ENCODE results near the gene SDF4. TPM values are rescaled to one million over a fixed set of nuclear protein-coding genes. Genes with fewer than 3 reads are reported as not detected.
A peak's percentile ranks its signal among the peaks of the same experiment; 100 is the strongest.

Gene SDF4
- total and polyA plus RNA-seq, 2 of the 13 experiments (the other 11 are each of a cell fraction or from before 2014, with no cell fraction given): 80.8 to 107 TPM

DNA sequence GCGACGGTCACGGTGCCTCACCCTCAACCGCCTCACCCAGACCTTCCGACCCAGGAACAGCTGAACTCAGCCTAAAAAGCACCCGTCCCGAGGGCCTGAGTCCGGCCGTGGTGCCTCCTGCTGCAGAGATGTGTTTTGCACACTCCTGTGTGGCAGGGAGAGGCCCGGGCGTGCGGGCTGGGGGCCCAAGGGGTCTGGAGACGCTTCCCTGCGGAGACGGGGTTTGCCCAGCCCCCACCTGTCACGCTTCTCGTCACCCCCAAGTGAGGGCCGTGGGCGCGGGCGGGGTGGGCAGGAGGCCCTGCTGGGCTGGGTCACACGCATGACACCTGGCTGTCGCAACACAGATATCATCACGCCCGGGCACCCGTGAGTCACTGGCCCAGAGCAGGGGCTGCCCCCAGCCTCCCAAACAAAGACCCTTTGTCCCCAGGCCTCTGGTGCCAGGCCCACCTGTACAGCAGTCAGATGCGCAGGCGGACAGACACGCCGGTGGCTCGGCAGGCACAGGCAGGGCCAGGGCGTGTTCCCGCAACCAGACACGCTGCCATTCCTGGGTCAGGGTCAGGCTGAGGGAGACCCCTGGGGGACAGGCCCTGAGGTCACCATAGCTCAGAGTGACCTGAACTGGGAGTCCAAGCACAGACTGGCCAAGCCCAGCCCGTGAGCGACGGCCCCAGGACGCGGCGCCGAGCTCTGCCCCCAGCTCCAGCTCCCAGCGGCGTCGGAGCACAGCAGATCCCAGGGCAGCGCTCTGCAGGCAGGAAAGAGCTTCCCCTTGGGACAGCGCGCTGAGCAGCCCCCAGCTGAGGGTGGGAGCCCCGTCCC is 6.3 kb upstream of the SDF4 start (continued):
- TF ChIP-seq, protein P1, sequence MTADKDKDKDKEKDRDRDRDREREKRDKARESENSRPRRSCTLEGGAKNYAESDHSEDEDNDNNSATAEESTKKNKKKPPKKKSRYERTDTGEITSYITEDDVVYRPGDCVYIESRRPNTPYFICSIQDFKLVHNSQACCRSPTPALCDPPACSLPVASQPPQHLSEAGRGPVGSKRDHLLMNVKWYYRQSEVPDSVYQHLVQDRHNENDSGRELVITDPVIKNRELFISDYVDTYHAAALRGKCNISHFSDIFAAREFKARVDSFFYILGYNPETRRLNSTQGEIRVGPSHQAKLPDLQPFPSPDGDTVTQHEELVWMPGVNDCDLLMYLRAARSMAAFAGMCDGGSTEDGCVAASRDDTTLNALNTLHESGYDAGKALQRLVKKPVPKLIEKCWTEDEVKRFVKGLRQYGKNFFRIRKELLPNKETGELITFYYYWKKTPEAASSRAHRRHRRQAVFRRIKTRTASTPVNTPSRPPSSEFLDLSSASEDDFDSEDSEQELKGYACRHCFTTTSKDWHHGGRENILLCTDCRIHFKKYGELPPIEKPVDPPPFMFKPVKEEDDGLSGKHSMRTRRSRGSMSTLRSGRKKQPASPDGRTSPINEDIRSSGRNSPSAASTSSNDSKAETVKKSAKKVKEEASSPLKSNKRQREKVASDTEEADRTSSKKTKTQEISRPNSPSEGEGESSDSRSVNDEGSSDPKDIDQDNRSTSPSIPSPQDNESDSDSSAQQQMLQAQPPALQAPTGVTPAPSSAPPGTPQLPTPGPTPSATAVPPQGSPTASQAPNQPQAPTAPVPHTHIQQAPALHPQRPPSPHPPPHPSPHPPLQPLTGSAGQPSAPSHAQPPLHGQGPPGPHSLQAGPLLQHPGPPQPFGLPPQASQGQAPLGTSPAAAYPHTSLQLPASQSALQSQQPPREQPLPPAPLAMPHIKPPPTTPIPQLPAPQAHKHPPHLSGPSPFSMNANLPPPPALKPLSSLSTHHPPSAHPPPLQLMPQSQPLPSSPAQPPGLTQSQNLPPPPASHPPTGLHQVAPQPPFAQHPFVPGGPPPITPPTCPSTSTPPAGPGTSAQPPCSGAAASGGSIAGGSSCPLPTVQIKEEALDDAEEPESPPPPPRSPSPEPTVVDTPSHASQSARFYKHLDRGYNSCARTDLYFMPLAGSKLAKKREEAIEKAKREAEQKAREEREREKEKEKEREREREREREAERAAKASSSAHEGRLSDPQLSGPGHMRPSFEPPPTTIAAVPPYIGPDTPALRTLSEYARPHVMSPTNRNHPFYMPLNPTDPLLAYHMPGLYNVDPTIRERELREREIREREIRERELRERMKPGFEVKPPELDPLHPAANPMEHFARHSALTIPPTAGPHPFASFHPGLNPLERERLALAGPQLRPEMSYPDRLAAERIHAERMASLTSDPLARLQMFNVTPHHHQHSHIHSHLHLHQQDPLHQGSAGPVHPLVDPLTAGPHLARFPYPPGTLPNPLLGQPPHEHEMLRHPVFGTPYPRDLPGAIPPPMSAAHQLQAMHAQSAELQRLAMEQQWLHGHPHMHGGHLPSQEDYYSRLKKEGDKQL (CRISPR knock-in tag; IDR thresholded peaks at IDR 0.05; ENCODE audit: low read depth): 0 out of 2 replicates have a peak, but pooled peaks have one; percentile 51
- TF ChIP-seq ZNF121 (CRISPR knock-in tag; IDR thresholded peaks at IDR 0.05) (peak; percentile 52; the same call in 1 of the 2 replicates), SMARCC2 (IDR thresholded peaks at IDR 0.05) (no peak), KLF16 (CRISPR knock-in tag; IDR thresholded peaks at IDR 0.05) (no peak), NR2C2 (CRISPR knock-in tag; IDR thresholded peaks at IDR 0.05; ENCODE audit: borderline replicate concordance) (peak; percentile 87), RBAK (CRISPR knock-in tag; IDR thresholded peaks at IDR 0.05) (peak; percentile 70), NFKBIZ (CRISPR knock-in tag; IDR thresholded peaks at IDR 0.05) (peak; percentile 59; the same call in 1 of the 2 replicates), MTA1 (CRISPR knock-in tag; IDR thresholded peaks at IDR 0.05; ENCODE audit: borderline replicate concordance) (peak; percentile 75)
- TF ChIP-seq, protein P2, sequence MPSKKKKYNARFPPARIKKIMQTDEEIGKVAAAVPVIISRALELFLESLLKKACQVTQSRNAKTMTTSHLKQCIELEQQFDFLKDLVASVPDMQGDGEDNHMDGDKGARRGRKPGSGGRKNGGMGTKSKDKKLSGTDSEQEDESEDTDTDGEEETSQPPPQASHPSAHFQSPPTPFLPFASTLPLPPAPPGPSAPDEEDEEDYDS (CRISPR knock-in tag; IDR thresholded peaks at IDR 0.05): peak; percentile 60; the same call in 1 of the 2 replicates
- TF ChIP-seq, protein P3, sequence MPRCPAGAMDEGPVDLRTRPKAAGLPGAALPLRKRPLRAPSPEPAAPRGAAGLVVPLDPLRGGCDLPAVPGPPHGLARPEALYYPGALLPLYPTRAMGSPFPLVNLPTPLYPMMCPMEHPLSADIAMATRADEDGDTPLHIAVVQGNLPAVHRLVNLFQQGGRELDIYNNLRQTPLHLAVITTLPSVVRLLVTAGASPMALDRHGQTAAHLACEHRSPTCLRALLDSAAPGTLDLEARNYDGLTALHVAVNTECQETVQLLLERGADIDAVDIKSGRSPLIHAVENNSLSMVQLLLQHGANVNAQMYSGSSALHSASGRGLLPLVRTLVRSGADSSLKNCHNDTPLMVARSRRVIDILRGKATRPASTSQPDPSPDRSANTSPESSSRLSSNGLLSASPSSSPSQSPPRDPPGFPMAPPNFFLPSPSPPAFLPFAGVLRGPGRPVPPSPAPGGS (CRISPR knock-in tag; IDR thresholded peaks at IDR 0.05): peak; percentile 83; the same call in 1 of the 2 replicates
- TF ChIP-seq, protein P4, sequence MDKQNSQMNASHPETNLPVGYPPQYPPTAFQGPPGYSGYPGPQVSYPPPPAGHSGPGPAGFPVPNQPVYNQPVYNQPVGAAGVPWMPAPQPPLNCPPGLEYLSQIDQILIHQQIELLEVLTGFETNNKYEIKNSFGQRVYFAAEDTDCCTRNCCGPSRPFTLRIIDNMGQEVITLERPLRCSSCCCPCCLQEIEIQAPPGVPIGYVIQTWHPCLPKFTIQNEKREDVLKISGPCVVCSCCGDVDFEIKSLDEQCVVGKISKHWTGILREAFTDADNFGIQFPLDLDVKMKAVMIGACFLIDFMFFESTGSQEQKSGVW (CRISPR knock-in tag; IDR thresholded peaks at IDR 0.05; ENCODE audit: borderline replicate concordance): 0 out of 2 replicates have a peak, but pooled peaks have one; percentile 11
- TF ChIP-seq, protein P5, sequence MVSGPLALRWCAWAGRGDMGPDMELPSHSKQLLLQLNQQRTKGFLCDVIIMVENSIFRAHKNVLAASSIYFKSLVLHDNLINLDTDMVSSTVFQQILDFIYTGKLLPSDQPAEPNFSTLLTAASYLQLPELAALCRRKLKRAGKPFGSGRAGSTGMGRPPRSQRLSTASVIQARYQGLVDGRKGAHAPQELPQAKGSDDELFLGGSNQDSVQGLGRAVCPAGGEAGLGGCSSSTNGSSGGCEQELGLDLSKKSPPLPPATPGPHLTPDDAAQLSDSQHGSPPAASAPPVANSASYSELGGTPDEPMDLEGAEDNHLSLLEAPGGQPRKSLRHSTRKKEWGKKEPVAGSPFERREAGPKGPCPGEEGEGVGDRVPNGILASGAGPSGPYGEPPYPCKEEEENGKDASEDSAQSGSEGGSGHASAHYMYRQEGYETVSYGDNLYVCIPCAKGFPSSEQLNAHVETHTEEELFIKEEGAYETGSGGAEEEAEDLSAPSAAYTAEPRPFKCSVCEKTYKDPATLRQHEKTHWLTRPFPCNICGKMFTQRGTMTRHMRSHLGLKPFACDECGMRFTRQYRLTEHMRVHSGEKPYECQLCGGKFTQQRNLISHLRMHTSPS (CRISPR knock-in tag; IDR thresholded peaks at IDR 0.05; ENCODE audit: low read depth): peak; percentile 92
- TF ChIP-seq, protein P6, sequence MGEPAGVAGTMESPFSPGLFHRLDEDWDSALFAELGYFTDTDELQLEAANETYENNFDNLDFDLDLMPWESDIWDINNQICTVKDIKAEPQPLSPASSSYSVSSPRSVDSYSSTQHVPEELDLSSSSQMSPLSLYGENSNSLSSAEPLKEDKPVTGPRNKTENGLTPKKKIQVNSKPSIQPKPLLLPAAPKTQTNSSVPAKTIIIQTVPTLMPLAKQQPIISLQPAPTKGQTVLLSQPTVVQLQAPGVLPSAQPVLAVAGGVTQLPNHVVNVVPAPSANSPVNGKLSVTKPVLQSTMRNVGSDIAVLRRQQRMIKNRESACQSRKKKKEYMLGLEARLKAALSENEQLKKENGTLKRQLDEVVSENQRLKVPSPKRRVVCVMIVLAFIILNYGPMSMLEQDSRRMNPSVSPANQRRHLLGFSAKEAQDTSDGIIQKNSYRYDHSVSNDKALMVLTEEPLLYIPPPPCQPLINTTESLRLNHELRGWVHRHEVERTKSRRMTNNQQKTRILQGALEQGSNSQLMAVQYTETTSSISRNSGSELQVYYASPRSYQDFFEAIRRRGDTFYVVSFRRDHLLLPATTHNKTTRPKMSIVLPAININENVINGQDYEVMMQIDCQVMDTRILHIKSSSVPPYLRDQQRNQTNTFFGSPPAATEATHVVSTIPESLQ (CRISPR knock-in tag; conservative IDR thresholded peaks at IDR 0.05): no peak
